Mucosa of gallbladder (tissue), 1 donor: Measurements from ENCODE around the gene OR4D6. TPM values are rescaled to one million over a fixed set of nuclear protein-coding genes. Genes with fewer than 3 reads are reported as not detected.
A peak's percentile ranks its signal among the peaks of the same experiment; 100 is the strongest.
"Not testable (repeated sequence)": the region's sequence is repeated elsewhere in the genome, so short reads cannot be mapped to it uniquely, and the experiment has no call there.

Source experiments
- DNase-seq: peaks from one replicate; pipeline ENCODE4 v3.0.0-alpha.2; 2020; ENCODE audit warnings: low spot score
- total RNA-seq: library from RNA; stranded (reverse); gene quantifications from one replicate; pipeline ENCODE4 v1.2.1, GENCODE V29; 2021
- donor health status: DM: no; HTN: no; CAD: no.

OR4D6 gene
- not detected for total RNA-seq

- no peak for DNase-seq
These were observed at the start of gene OR4D6 for GRCh38 chr11:59456661-59457060. Gene OR4D6, plus strand, starts transcription at chr11:59456961. Its CDS starts 0 bp downstream, at chr11:59456961.

- DNase-seq, result no peak
These were observed 43.1 kb upstream of the OR4D6 start for GRCh38 chr11:59413646-59414045.

DNA sequence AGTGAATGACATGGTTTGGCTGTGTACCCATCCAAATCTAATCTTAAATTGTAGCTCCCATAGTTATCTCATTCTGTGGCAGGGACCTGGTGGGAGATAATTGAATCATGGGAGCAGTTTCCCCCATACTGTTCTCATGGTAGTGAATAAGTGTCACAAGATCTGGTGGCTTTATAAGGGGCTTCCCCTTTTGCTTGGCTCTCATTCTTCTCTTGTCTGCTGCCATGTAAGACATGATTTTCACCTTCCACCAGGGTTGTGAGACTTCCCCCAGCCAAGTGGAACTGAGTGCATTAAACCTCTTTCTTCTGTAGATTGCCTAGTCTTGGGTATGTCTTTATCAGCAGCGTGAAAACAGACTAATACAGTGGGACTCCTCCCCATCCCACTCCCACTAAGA, 41.6 kb upstream of the OR4D6 start:
- DNase-seq, result no peak

DNA sequence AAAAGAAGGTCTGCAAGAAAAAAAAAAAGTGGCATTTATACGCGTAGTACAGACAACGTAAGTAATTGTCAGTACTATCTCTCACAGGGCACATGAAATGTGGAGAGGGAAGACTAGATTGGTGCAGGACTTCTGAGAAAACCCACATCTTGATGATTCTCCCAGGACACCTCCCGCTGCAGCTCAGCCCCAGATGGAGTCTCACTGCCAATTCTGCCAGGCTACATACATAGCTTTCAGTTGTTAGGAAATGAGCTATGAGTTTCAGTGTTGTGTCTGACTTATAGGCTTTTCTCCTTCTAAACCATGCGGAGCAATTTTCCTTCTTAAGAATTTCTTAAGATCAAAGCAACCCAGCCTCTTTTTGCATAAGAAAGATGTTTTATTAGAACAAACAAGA, 40.1 kb upstream of the OR4D6 start:
- DNase-seq, result no peak

GRCh38 chr11:59417023-59417422, 39.7 kb upstream of the OR4D6 start:
- DNase-seq, result no peak

- no peak for DNase-seq
These were observed 38.6 kb upstream of the OR4D6 start for GRCh38 chr11:59418156-59418555.

DNA sequence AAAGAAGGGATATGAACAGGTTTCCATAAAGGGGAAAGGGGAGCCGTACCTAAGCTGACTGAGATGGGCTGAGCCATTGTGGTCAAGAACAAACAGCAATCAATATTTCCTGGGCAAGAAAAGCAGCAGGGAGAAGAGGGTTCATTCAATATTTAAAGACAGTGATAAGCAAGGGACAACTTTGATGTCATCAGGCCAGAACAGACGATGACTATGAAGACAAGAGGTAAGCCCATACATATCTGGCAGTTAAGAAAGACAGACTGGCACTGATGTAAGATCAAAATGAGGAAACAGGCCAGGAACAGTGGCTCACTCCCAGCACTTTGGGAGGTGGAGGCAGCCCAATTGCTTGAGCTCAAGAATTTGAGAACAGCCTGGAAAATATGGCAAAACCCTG, 32.9 kb upstream of the OR4D6 start:
- no peak for DNase-seq

DNA sequence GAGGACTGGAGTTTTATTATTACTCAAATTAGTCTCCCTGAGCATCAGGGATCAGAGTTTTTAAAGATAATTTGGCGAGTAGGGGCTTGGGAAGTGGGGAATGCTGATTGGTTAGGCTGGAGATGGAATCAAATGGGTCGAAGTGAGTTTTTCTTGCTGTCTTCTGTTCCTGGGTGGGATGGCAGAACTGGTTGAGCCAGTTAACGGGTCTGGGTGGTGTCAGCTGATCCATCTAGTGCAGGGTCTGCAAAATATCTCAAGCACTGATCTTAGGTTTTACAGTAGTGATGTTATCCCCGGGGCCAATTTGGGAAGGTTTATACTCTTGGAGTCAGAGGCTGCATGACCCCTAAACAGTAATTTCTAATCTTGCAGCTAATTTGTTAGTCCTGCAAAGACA, 31.6 kb upstream of the OR4D6 start:
- no peak for DNase-seq

DNA sequence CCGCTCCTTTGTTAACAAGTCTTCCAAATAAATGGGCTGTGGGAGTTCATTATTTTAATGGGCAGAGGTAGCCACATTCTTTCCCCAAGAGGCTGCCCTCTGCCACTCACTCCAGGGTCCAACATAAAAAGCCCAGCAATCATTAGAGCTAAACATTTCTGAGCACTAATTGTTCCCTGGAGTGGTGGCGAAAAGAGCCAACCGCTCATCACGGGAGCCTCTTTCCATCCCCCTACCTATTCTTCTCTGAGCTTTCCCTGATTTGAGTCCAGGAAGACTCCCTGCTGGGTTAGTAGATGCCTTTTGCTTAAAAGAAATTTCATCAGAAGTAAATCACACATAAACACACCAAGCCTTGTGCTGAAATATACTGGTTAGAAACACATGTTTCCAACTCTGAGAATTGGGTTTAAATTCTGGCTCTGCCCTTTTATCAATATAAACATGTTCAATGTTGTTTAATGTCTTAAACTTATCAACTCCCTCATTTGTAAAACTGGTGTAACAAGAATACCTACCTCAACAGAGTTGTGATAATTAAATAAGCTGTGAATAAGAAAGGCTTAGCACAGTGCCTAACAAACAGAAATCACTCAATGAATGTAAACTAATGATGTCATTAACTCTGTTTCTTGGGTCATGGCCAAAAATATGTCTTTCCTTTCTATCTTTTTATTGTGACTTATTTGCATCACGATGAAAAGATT, 30.2 kb upstream of the OR4D6 start, which contains the start of gene OR5A2:
TSS of gene OR5A2 (minus strand) at position 53 of the 707 bp plus-strand sequence. CDS start 3,460 bp downstream, outside the sequence.
- DNase-seq, result no peak

DNA sequence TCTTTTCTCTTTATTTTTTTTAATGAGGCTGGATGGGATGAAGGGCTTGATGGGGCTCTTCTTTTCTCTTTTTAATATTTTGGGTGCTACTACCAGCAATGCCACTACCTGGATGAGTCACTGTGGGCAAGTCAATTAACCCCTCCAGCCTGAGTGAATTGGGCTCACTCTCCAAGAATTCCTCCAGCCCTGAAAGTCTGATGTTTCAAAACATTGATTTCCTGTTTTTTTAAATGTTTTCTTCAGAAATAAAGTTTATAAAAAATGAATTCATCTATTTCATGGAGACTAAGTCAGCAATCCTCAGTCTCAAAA, 29.7 kb upstream of the OR4D6 start:
- DNase-seq, result no peak

- DNase-seq, result peak; percentile 51
These were observed 26.7 kb upstream of the OR4D6 start for GRCh38 chr11:59429924-59430516.

- no peak for DNase-seq
These were observed 20.6 kb upstream of the OR4D6 start, which contains the start of gene OR5A1 for GRCh38 chr11:59436169-59436568. Gene OR5A1, plus strand, starts transcription at chr11:59436469. Its CDS starts 6,700 bp downstream, at chr11:59443169.

DNA sequence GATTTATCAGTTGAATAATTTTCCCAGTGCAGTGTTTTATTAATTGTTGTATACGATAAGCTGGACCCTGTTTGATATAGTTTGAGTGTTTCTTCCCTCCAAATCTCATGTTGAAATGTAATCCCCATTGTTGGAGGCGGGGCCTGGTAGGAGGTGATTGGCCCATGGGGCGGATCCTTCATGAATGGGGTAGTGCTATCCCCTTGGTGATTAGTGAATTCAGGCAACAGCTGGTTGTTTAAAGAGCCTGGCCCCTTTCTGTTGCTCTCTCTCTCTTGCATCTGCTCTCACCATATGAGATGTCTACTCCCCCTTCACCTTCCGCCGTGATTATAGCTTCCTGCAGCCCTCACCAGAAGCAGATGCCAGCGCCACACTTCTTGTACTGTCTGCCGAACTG, 19.0 kb upstream of the OR4D6 start:
- DNase-seq, result no peak

DNA sequence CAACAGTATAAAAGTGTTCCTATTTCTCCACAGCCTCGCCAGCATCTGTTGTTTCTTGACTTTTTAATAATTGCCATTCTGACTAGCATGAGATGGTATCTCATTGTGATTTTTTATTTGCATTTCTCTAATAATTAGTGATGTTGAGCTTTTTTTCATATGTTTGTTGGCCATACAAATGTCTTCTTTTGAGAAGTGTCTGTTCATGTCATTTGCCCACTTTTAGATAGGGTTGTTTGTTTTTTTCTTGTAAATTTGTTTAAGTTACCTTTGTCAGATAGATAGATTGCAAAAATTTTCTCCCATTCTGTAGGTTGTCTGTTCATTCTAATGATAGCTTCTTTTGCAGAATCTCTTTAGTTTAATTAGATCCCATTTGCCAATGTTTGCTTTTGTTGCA, 11.1 kb upstream of the OR4D6 start:
- not testable (repeated sequence) for DNase-seq

GRCh38 chr11:59448484-59448883, 8.3 kb upstream of the OR4D6 start:
- no peak for DNase-seq

- no peak for DNase-seq
These were observed 3.2 kb downstream of the OR4D6 start for GRCh38 chr11:59459916-59460315.

GRCh38 chr11:59463190-59463641, 6.5 kb downstream of the OR4D6 start:
- DNase-seq, result no peak

- no peak for DNase-seq
These were observed 16.3 kb downstream of the OR4D6 start, which contains the start of gene OR4D10 for GRCh38 chr11:59473015-59473414. Gene OR4D10, plus strand, starts transcription at chr11:59473315. Its CDS starts 4,115 bp downstream, at chr11:59477430.

GRCh38 chr11:59475176-59475575, 18.4 kb downstream of the OR4D6 start:
- DNase-seq, result no peak

DNA sequence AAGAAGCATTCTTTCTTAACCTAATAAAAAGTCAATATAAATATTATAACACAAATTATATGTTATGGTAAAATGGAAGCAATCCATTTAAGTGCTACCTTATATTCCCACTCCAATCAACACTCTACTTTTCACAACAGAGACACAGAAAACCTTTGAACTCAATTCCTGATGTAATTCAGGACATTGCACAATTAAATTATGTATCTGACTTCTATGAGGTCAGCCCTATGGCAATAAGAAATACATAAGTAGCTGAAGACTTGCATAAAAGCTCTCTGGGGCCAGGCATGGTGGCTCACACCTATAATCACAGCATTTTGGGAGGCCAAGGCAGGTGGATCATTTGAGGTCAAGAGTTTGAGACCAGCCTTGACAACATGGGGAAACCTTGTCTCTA, 23.1 kb downstream of the OR4D6 start:
- no peak for DNase-seq

DNA sequence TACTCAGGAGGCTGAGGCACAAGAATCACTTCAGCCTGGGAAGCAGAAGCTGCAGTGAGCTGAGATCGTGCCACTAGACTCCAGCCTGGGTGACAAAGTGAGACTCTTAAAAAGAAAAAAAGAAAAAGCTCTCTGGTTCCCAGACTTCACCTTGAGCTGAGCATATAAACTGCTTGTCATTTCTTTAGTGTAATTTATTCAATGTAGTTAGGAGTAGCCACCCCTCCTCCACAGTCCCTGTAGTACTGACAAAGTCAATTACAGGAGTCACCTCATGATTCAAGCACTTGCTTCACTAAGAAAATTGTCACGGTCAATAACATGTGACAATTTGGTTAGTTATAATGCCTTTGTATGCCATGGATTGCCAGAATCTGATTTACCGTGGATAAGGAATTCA, 23.6 kb downstream of the OR4D6 start:
- DNase-seq, result no peak

DNA sequence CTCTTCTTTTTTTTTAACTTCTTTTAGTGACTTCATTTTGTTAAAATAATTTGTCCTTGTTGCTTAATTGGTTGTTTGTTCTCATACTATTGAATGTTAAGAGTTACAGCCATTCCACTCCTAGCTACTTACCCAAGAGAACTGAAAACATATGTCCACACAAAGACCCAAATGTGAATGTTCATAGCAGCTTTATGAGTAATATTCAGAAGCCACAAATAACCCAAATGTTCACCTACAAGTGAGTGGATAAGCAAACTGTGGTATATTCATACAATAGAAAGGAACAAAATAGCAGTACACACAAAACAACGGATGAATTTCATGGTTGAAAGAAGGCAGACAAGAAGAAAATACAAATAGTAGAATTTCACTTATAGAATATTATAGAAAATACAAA, 45.2 kb downstream of the OR4D6 start:
- DNase-seq, result no peak

- no peak for DNase-seq
These were observed 46.5 kb downstream of the OR4D6 start, which contains the start of gene OR4D11 for GRCh38 chr11:59503276-59503675. Gene OR4D11, plus strand, starts transcription at chr11:59503576. Its CDS starts 0 bp downstream, at chr11:59503576.
